GOT3 (cell line): ENCODE measurements around the gene PTPRD.

ENCODE experiments used
- DNase-seq: peaks from one replicate; lab custom pipeline; 2025; ENCODE audit warnings: mixed read lengths; lab: John Stamatoyannopoulos, UW

Gene PTPRD

DNA sequence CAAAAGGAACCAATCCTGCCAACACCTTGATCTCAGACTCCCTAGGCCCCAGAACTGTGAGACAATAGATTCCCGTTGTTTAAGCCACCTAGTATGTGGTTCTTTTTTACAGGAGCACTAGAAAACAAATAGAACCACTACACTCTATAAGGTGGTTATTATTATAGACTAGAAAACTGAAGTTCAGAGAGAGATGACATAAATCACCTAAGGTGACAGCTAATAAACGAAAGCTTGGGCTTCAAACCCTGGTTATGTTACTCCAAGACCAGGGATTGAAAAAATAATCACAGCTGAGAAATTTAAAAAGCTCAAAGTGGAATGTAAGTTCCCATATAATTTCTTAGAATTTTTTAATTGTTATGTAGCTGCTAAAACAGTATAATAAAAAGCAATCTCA is 2097.1 kb downstream of the PTPRD start:
- DNase-seq = no peak

DNA sequence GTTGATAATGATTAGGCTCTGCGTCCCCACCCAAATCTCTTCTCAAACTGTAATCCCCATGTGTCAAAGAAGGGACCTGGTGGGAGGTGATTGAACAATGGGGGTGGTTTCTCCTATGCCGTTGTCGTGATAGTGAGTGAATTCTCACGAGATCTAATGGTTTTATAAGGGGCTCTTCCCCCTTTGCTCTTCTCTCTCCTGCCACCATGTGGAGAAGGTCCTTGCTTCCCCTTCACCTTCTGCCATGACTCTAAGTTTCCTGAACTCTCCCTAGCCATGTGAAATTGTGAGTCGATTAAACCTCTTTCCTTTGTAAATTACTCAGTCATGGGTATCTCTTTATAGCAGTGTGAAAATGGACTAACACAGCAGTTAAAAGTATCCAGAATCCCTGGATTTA is 2098.0 kb downstream of the PTPRD start:
- no peak for DNase-seq

DNA sequence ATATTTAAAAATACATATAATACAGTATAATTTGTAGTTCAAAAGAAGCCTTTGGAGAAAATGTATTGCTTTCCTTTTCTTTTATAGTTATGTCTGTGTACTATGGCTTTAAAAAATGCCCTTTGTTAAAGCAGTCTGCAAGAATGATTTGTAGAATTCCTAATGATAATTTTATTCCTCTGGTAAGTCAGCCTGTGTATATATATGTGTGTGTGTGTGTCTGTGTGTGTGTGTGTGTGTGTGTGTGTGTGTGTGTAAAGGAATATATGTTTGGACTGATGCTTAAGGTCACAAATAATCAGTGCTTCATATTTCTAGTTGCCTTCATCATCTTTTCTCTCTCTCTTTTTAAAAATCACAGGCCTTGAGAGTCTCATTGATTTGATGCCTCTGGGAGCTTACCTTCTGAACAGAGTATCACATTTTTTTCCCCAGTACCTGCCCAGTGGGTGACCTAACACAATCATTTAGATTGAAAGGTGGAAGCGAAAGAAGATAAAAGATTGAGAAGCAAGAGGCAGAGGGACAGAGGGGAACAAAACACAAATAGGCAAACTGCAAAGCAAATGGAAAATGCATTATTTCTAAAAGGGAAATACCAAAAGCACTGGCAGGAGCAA is 2104.0 kb downstream of the PTPRD start:
- no peak for DNase-seq

DNA sequence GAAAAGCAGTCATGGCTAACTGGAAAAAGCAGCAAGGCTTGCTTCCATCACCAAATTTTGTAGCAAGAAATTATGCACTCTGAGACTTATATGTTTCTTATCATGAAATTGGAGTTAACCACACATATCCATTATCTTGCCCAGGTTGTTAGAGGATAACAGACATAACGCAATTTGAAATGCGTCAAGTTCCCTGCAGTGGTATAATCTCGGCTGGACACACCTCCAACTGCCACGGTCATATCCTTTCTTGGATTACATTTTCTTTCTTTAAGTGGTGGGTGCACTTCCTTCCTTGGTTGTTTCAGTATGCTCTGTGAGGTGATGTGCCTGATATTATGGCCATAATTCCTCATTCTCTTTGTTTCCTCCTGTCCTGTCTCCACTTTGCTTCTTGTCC is 2118.2 kb downstream of the PTPRD start:
- DNase-seq = no peak

DNA sequence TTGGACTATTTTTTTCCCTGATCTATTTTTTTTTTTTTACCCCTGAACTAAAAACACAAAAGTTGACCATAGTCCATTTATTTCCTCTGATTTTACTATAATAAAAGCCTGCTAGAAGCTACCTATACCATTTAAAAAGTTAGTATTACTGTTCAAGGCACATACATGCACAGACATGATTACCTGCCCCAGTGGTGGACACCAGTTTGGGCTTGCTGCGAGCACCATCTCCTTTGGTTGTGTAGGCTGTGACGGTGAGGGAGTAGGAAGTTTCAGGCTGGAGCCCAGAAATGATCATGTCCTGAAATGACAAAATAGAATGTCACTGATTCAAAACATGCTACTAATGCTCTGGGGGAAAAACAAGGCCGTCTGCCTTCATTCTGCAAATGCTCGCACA is 2120.1 kb downstream of the PTPRD start:
- no peak for DNase-seq

DNA sequence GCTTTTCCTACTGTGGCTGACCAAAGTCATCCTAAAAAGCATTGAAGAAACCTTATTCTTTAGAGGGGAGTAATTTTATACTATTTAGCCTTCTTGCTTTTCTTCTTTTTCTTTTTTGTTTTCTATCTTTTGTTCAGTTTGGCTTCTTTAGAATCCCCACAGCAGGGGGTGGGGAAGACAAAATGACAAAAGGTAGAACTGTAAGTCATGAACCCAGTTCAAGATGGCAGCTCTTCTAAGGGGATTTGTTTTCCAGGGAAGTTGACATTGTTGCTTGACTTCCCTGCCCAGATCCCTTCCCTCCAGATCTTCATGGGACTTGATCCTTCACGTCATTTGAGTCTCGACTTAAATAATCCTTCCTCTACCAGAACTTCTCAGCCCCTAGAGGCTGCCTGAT is 2120.8 kb downstream of the PTPRD start:
- DNase-seq = no peak

DNA sequence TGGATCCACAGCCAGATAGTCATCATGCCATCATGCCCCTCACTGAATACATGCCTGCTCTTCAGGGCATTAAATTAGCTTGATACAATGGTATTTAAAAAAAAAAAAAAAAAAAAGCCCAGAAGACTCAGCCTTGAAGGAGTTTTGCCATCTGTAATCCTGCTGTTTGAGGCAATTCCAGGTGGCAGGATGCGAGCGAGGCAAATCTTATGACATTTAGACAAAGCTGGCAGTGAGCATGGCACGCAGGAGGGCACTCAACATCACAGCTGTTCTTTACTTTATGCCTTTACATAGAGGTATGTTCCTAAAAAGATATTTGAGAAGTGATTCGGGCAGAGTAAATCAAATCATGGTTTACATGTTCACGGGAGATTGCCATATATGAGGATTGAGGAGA is 2121.2 kb downstream of the PTPRD start:
- DNase-seq = no peak

DNA sequence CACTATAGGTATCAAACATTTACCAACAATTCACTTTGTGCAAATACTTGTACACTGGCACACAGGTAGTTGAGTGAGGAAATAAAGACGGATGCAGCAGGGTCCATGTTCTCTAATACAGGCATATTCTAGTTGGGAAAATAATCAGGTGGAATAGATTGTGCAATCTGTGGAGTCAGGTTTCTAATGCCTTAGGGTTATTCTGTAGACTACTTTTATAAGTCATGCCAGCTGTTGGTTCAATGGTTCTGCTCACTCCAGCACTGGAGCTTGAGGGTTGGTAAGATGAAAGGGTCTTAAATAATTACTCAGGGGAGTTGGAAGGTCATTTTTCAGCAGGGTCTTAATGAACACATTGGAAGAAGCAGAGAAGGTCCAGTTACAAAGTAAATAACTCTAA is 2123.0 kb downstream of the PTPRD start:
- DNase-seq = no peak

DNA sequence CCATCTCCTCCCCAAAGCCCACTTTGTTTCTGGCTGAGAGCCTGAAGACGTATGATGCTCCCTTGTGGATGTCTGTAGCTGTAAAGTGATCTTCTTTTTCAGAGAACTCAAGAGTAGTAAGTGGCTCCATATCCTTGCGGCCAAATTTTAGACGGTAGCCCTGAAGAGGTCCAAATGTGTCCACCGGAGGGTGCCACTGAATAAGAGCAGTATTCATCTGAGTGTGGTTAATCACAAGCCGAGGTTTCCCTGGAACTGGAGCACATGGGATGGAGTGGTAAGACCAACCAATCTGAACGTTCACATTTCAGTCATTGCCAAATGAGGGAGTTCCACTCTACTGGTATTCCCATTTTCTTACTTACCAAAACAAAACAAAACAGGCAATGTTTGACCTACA is 2126.7 kb downstream of the PTPRD start:
- DNase-seq = no peak

DNA sequence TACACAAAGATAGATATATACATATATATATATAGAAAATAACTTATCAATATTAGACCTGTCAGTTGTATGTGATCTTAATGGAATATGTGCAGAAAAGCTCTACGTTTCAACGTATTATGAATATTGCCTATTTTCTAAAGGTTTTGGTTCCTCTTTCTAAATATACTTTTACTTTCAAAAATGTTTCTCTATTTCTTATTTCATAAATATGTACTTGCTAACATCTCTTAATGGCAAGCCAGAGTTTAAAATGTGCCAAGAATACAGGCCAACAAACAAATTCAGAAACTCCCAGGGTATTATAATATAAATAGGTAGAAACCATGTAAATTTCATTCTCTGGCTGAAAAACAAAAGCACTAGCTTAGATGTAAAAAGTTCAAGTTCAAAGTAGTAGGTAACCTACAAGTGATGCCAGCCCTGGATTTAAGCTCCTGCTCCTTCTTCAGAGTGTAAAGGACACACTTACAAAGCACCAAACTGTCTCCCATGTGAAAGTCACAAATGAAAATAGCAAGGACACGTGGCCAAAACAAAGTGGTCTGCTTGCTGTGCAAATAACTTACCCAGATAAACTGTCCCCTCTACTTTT is 2128.1 kb downstream of the PTPRD start:
- DNase-seq = no peak

DNA sequence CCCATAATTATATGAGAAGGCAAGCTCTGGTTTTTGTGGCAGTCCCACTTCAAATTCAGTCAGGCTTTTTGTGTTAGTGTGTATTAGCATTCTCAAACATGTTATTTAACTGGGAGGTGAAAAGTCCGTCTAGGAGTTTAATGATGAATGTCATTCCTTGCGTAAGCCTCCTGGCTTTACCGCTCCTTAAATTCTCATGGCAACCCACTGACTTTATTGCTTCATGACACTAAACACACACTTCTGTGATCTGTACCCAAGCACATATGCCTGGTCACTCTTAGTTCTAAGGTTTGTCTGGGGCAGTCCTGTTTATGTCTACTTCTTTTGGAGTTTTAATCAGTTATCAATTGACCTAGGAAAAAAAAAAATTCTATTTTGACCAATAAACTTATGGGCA is 2135.4 kb downstream of the PTPRD start:
- DNase-seq = no peak

DNA sequence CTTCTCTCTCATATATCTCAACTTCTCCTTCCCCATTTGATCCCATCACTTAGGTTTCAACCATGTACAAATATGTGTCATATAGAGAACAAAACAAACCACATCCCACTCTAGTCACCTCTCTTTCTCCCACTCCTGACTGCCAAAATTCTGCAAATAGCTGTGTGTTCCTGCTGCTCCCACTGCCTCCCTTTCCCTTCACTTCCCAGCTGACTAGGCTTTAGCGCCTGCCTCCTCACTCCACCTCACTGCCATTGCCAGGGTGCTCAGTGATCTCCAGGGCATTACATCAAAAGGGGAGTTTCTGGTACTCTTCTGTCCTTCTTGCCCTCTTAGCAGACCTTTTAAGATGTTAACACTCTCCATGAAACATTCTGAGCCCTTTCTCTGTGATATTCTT is 2137.9 kb downstream of the PTPRD start:
- DNase-seq = no peak

DNA sequence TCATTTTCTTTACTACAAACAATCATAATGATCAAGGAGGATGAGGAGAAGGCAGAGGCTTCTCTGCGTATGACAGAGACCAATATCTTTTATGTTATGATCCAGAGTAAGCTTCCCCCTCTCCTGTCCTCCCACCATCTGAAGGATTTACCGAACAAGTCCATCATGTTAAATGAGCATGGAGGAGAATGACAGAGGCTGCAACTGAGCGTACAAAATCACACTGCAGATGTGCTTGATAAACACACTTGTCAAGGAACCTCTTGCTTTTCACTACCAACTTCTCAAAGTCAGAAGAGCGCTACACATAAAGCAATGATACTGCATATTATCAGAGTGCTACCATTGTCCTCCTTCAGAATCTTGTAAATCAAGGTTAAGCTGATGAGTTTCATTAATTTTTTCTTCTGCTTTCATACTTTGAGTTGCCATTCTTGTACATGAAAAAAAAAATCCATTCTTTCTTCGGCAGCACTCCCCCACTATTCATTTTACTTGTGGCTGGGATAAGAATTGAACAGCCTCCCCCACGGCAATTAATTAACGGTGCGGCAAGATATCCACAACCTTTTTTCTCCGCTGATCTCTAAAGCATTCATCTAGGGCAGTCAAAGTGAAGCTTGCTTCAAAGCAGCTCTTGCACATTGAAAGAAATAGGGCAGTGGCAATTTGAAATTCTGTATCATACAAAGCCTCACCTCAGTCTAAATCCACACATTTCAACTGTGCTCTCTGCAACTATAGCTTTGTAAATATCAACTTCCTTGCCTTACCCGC is 2139.4 kb downstream of the PTPRD start:
- DNase-seq = no peak

DNA sequence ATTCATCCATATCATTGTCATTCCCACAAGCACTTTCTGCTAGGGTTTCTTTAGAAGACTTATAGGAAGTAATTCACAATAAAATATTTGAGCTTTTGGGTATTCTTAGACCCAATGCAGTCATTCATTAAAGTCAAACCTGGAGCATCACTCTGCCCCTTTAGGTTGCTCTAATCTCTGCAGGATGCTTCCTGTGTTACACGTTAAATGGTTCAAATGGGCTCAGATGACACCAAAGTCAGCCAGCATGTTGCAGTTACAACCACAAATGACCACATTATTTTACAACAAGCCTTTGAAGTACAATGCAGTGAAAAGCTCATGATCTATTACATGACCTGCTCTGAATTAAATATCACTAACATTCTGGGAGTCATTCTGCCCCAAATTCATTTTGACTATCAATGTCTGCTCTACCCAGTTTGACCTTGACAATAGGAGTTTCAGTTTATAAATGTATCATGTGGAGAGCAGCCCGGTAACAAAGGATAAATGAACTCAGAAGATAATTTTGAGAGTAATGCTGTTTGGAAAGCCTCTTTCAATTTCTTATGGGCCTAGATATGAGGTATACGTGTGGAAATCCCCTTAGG is 2144.7 kb downstream of the PTPRD start:
- no peak for DNase-seq

DNA sequence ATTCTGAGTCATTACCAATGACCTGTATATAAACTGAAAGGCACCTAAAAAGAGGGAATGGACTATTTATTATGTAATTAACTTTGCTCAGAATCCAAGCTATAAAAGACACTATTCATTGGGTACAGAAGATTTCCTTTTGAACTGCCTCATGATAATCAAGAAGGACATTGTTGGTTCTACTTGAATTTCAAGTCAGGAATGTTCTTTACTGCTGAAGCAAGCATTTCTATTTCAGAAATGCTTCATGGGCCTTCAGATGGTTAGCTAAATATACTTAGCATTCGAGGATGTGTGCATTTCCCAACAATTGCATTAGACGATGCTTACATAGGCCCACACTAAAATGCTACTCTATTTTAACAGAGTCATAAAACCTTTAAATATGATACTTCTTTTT is 2155.0 kb downstream of the PTPRD start:
- no peak for DNase-seq

DNA sequence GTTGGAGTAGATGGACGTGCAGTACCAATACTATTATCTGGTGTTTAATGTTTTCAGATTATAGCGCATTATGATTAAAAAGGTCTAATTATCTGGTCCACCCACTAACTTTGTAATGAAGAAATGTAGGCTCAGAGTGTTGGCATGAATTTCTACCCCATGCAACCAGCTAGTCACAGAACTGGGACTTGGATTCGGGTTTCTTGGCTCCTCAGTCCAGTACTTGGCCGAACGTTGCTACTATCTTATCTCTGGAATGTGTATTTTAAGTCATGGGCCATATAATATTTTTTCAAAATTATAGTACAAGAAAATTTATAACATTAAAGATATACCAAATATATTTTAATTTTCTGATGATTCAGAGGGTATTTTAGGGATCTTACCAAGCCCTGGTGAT is 2155.7 kb downstream of the PTPRD start:
- no peak for DNase-seq

DNA sequence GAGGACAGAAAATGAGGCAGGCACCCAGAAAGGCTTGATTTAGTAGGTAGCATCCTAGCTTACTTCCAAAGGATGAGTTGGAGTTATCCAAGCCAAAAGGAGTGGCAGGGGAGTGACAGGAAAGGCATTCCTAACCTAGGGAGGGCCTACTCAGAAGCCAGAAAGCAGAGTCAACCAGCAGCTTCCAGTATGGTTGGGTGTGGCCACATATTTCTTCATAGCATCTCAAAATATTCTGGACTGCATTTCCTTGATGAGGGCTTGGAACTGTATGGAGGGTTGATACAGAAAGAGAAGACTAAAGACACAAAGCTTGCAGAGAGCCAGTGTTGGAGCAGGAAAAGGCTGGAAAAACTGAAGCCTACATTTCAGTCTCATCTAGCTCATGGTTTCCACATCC is 2156.5 kb downstream of the PTPRD start:
- DNase-seq = no peak

DNA sequence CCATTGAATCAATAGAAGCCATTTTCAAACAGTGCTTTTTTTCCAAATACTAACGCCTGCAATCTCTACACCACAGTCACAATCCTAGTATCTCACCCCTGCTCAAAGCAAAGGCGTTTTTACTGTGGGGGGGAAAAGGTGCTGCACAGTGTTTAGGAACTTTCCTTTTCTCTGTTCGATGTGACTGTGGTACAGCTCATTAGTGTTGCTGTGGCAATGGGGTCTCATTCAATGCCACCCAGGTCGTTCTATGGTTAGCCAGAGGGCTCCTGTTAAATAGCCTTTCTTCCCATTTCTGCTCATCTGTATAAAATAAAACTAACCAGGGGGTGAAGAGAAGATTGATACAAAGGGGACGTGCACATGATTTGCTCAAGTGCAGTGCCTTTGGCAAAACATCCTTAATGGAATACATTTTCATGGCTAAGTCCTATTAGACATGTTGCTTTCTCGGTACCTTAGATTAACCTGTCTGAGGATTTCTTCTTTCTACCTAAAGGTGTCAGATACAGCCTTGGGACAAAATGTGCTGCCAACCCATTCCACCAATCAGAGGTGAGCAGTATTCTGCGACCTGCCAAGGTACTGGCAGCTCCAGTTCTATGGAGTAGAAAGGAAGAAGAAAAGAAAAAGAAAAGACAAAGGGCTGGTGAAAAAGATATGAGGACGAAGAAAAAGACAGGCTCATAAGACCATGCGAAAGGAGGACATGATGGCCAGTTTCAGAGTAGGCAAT is 2161.8 kb downstream of the PTPRD start:
- no peak for DNase-seq

DNA sequence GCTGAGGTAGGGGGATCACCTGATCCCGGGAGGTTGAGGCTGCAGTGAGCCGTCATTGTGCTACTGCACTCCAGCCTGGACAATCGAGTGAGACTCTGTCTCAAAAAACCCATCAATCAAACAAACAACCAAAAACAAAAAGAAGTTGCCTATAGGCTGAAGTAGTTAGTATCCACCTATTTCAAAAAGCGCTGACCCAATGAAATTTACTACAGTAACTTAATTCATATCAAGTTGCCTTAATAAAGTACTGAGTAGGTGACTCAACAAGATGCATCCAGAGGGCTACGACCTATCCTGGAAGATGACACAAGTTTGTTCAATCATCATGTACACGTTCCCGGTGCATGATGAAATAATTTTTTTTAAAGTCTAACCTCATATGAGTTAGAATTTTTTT is 2164.6 kb downstream of the PTPRD start:
- DNase-seq = no peak

DNA sequence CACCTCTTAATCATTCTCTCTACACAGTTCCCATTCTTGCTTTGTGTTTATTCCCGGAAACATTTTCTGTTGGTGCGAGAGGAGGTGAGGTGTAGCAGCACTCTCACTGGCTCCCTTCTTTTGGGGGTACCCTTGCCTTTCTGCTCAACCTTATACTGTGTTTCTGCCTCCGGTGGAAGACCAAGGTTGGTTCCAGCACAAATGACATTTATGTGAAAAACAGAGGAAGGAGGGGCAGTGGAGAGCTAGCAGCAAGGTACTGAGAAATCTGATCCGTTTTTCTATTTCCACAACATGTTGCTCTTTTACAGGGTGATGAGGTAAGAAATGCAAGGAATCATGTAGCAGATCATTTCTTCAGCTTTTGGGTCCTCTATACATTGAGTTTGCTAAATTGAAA is 2165.2 kb downstream of the PTPRD start:
- no peak for DNase-seq

DNA sequence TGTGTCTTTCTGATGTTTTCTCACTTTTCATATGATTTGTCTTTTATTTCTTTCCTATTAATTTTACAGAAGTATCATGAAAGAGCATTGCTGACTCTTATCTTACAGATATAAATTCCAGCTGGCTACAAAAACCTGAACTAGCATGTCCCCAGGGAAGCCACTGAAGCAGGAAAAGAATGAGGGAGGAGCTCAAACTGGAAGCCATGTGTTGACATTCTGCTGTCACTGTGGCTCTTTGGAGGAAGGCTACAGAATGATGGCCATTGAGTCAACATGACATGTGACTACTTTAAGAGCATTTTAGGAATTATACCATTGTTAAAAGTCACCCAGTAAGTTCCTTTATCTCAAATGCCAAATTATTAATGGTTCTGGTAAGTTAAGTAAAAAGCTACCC is 2174.9 kb downstream of the PTPRD start:
- DNase-seq = no peak

DNA sequence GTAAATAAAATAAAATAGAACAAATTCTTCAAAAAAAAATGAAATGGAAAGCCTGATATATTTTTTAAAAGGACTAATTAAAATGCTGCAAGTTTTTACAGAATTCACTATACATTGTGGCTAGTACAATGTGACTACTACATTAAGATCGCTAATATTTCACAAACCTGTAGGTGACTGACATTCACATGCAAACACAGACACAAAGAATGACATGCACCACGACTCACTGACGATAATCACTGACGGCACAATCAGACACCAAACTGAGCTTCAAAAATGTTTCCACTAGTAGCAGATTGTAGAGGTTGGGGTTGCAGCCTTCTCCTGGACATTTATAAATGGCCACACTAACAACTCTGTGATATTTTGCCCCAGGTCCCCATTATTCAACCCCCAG is 2175.5 kb downstream of the PTPRD start:
- DNase-seq = no peak

DNA sequence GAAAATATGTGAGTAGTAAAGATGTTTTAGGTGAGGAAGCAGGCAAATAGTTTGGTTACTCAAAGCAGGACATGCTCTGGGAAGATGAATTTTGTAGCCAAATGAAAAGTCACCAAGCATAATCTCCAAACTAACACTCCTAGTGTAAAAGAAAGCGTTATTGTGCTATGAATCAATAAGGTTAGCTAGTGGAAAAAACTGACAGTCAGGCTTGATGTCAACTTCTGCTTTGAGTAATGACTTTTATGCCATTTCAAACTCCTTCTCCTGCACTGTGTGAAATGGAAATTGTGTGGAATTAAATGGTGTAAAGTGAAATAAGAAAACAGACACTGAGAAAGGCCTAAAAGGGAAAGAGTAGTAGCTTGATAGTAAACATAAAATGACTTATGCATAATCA is 2176.0 kb downstream of the PTPRD start:
- no peak for DNase-seq
